Activated CD8-positive, alpha-beta memory T cell treated with anti-CD3 and anti-CD28 coated beads for 1 hour (primary cell): ENCODE results near the gene GRAMD4.

Experiments
- DNase-seq, 2 donors: peaks; one replicate each; pipeline ENCODE4 v3.0.0-alpha.2; 2020; ENCODE audit warnings: low read depth in 1 of 2; ENCODE audit errors: extremely low read depth in 1 of 2

Gene GRAMD4

GRCh38 chr22:46652847-46653331 lies 32.7 kb downstream of the GRAMD4 start:
- DNase-seq: no peak

- no peak for DNase-seq
These were observed 33.4 kb downstream of the GRAMD4 start for GRCh38 chr22:46653596-46653995.

GRCh38 chr22:46654426-46654825 lies 34.2 kb downstream of the GRAMD4 start:
- no peak for DNase-seq

- DNase-seq: no peak
These were observed 34.9 kb downstream of the GRAMD4 start for GRCh38 chr22:46654927-46655595.

- no peak for DNase-seq
These were observed 35.8 kb downstream of the GRAMD4 start for GRCh38 chr22:46655861-46656608.

- DNase-seq: no peak
These were observed 36.9 kb downstream of the GRAMD4 start for GRCh38 chr22:46656856-46657654.

- DNase-seq: no peak
These were observed 37.4 kb downstream of the GRAMD4 start for GRCh38 chr22:46657655-46657953.

GRCh38 chr22:46657996-46658947 lies 38.1 kb downstream of the GRAMD4 start:
- no peak for DNase-seq

- DNase-seq: no peak
These were observed 39.0 kb downstream of the GRAMD4 start for GRCh38 chr22:46659059-46659790.

GRCh38 chr22:46659791-46660186 lies 39.6 kb downstream of the GRAMD4 start:
- DNase-seq: no peak

GRCh38 chr22:46660604-46661201 lies 40.5 kb downstream of the GRAMD4 start:
- DNase-seq: no peak

GRCh38 chr22:46661221-46661851 lies 41.1 kb downstream of the GRAMD4 start:
- no peak for DNase-seq

- DNase-seq: no peak
These were observed 42.0 kb downstream of the GRAMD4 start for GRCh38 chr22:46662226-46662625.

GRCh38 chr22:46663001-46663400 lies 42.8 kb downstream of the GRAMD4 start:
- DNase-seq: no peak

GRCh38 chr22:46663436-46664100 lies 43.4 kb downstream of the GRAMD4 start:
- DNase-seq: no peak

- no peak for DNase-seq
These were observed 44.2 kb downstream of the GRAMD4 start for GRCh38 chr22:46664301-46664855.

GRCh38 chr22:46665151-46665695 lies 45.0 kb downstream of the GRAMD4 start:
- DNase-seq: no peak

GRCh38 chr22:46665751-46666280 lies 45.6 kb downstream of the GRAMD4 start:
- DNase-seq: no peak
